ENCODE measurements around the gene CNTNAP2.

CNTNAP2 gene

DNA sequence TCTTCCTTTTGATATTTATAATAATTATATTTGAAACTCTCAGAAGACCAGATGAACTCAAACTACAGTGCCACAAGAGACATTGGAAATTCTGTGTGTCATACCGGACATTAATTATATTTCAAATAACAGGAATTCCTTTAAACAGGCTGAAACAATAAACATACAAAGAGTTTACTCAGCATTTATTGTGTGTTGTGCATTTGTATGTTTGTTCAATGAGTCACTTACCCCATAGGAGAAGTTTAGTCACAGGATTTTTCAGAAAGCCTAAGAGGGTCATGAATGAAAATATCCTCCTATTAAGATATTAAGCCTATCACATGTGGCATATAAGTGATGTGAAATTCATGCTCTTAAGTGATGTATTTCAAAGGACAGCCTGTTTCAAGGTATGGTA, 566.8 kb downstream of the CNTNAP2 start:
- no peak for DNase-seq
- no peak for ATAC-seq

DNA sequence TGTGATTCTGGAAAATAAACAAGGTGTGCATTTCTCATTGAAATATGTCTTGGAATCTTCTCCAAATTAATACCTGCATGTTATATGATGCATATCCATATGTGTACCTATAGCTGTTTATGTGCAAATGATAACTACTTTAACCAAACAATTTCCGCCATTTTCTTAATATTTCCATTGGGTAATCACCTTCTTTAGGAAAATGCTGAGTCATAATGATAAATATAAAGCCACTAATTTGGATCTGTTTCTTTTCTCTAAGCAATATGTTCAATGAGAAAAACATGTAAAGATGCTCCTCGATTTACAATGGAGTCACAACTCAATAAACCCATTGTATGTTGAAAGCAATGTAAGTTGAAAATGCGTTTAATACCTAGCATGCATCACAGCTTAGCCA, 574.4 kb downstream of the CNTNAP2 start:
- no peak for ATAC-seq
- DNase-seq = no peak

DNA sequence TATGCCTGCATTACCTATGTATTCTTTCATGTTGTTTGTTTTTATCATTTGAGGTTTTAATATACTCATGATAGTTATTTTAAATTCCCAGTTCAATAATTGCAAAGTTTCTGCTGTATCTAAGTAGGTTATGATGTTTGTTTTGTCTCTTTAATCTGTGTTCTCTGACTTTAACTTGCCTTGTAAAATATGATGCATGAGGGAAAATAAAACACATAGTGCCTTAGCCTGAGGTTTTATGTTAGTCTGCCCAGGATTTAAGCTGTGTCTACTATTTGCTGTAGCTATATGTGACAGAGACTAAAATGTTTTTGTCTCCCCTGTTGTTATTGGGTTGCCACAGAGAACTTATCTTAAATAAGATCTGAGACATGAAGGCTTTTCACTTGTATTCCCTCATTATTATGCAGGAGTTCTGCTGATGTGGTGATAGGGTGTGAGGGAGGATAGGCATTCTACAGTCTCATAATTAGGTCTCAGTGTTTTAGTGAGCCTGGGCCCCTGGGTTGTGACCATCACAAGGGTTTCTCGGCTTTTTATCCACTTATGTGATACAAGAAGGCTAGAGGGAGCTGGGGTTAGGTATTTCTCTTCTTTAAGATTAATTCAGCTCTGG, 582.5 kb downstream of the CNTNAP2 start:
- no peak for ATAC-seq

GRCh38 chr7:146700015-146700560, 583.5 kb downstream of the CNTNAP2 start:
- DNase-seq = no peak
- no peak for ATAC-seq

More for the DNA sequence above, 582.5 kb downstream of the CNTNAP2 start:
- DNase-seq = no peak

GRCh38 chr7:146701166-146701565, 584.6 kb downstream of the CNTNAP2 start:
- DNase-seq (no peak), ATAC-seq (no peak)

GRCh38 chr7:146702898-146703297, 586.3 kb downstream of the CNTNAP2 start:
- ATAC-seq (no peak), DNase-seq (no peak)

DNA sequence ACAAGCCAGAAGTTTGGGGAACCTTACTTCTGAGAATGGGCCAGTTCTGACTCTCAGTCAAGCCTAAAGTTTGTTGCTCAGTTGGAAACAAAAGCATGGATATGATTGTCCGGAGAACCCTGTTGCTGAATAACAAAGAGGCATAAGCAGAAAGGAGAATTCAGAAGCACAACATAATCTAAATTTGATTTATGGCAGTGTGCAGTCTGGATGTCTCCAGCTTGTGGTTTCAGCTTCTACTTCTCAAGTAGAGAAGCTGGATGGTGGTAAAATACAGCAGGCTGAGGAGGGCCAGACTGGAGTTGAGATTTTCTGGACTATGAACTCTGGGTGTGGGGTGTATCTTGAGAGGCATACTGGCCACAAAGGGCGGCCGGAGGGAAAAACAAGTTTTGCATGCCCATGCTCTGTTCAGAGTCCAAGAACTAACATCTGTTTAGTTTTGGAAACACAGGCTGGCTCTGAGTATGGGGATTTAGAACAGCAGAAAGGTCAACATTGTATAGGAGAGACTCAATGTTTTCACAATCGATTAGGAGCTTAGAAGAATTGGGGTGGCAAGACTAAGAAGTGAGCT, 592.9 kb downstream of the CNTNAP2 start:
- no peak for ATAC-seq
- DNase-seq = no peak

DNA sequence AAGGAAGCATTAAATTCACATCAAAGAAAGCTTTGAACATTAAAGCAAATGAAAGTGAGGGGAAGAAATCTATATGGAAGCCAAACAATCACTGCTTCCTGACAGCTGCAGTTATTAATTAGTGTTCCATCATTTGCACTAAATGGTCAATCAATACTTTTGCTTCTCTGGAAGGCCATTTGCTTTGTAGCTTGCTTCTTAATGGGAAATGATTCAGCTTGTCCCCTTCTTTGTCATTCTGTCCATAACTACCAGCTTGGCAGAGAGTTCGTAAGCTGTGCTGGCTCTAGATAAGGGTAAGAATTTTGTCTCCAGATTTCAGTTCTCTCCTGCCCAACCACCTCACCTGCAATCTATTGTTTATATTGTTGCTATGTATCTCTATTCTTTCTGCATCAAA, 596.6 kb downstream of the CNTNAP2 start:
- no peak for DNase-seq
- no peak for ATAC-seq

DNA sequence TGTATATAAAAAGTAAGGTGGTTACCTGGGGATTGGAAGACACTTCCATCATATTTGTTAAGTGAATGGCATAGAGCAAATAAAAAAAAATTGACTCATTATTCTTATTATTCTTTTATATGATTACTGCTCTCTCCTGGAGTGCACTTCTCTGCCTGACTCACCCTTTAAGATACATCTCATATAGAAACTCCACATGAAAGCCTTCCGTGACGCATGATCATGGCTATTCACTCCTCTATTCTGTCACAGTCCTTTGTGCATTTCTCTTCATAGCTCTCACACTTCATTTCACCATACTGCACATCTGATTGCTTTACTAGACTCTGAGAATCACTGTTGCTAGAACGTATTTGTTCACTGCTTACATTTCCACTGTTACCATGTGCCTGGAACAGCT, 597.3 kb downstream of the CNTNAP2 start:
- ATAC-seq (no peak), DNase-seq (no peak)

DNA sequence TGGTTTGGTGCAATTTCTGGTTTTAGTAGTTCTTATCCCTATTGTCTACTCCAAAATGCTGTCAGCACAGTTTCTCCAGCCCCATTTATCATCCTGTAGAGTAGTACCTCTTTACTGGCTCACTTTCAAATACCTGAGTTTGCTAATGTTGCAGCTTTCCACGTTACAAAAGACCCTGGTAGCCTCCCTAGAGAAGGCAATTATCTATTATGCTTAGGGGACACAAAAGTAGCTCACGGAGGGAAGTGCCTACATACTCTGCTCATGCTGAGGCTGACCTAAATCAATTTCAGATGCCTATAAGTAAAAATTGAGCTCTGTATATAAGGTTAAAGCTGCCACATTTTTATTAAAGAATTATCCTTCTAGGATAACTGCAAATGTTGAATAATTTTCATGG, 603.6 kb downstream of the CNTNAP2 start:
- ATAC-seq (no peak), DNase-seq (no peak)

DNA sequence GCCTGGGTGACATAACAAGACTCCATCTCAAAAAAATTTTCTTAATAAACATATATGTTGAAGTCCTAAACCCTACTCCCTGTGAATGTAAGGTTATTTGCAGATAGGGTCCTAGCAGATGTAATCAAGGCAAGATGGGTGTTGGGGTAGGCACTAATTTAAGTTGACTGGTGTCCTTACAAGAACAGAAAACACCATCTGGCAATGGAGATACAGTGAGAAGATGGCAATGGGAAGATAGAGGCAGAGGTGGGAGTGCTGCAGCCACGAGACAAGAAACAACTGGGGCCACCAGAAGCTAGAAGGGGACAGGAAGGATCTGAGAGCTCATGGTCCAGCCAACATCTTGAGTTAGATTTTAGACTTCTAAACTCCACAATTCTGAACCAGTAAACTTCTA, 606.4 kb downstream of the CNTNAP2 start:
- DNase-seq = no peak
- no peak for ATAC-seq

DNA sequence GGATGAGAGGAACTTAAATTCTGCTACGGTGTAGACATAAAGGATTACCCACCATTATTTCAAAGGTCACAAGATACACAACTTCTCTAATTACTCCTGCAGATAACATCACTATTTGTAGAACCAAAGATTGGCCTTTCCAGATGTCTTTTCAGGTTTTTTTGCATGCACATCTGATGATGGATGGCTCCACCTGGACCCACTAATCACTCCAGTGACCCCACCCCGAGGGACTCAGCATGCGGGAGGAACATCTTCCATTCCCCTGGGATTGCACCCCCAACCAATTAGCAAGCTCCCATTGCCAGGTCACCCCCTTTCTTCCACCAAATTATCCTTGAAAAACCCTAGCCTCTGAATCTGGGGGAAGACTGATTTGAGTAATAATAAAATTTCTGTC, 608.9 kb downstream of the CNTNAP2 start:
- ATAC-seq = no peak
- DNase-seq = no peak

DNA sequence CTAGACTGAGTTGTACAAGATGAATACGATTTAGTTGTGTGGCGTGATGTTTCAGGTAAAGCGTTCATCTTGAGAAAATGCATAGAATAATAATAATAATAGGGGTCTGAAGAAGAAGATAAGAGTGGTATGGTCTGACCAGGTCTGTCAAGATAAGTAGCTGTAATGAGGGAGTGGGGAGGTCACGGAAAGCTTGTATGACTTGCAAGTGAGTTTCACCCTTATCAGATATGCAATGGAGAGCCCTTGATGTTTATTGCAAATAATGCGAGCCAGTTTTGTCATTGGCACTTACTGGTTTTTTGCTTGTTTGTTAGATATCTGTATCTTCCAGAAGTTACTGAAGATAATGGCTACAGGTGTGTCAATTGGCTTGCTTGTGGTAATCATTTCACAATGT, 611.5 kb downstream of the CNTNAP2 start:
- no peak for ATAC-seq
- DNase-seq = no peak

DNA sequence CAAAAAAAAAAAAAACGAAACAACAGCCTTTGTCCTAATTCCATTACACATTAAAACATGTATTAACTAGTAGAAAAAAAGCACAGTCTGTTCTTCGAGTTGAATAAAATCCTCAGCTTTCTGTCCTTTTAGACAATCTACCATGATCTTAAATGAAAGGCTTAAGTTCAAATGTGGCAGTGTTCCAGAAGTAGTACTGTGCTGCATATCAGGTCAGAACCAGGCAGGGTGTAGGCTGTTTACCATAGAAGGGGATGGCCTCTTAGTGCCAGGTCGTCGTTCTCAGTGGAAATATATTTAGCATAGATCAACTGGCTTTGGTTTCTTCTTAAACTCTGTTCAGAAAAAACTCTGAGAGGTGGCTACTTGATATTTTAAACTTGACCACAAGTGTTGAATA, 612.0 kb downstream of the CNTNAP2 start:
- no peak for DNase-seq
- no peak for ATAC-seq

DNA sequence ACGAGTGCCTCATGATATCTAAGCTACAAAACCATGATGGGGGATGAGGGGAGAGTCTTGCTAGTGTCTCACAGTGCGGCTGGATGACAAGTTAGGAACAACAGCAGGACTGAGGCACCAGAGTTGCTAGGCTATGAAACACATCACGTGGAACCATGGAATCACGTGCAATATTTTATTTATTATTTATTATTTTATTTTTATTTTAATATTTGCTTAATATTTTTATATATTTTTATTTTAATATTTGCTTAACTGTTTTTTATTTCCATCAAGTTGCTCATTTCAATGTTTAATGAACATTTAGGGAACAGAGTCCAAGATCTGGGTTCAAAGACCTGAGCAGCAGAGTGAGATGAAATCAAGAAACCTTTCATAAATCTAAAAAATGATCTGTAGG, 614.6 kb downstream of the CNTNAP2 start:
- ATAC-seq (no peak), DNase-seq (no peak)

DNA sequence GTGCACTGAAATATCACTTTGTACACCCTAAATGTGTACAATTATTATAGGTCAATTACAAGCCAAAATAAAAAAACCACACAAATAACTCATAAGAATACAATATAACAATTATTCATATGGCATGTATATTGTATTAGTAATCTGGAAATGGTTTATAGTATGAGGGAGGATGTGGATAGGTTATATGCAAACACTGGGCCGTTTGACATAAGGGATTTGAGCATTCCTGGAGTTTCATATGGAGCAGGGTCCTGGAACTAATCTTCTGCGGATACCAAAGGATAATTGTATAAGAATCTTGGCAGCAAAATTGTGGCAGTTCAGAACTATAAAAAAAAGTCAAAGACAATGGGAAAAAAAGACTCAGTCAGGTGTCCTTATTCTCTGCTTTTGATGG, 619.4 kb downstream of the CNTNAP2 start:
- no peak for ATAC-seq
- DNase-seq = no peak

- ATAC-seq (no peak), DNase-seq (no peak)
Measured at GRCh38 chr7:146736446-146737190, 620.0 kb downstream of the CNTNAP2 start.

- ATAC-seq (no peak), DNase-seq (no peak)
Measured at GRCh38 chr7:146740039-146740438, 623.4 kb downstream of the CNTNAP2 start.

DNA sequence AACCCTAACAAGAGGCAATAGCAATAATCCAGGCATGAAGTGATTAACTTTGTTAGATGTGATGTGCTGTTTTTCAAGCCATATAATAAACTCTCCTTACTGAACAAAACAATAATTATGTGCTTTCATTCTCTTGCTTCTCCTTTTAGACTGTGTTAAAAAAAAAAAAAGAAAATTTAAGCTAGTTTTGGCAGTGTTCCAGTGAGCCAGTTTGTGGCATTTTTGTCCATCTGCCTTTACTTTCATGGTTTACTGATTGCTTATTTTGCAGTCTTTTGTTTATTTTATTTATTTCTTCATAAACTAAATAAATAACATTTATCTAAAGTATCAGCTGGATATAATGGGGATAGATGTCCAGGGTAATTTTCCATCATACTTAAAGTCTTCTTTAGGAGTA, 625.3 kb downstream of the CNTNAP2 start:
- ATAC-seq = no peak
- DNase-seq = no peak

DNA sequence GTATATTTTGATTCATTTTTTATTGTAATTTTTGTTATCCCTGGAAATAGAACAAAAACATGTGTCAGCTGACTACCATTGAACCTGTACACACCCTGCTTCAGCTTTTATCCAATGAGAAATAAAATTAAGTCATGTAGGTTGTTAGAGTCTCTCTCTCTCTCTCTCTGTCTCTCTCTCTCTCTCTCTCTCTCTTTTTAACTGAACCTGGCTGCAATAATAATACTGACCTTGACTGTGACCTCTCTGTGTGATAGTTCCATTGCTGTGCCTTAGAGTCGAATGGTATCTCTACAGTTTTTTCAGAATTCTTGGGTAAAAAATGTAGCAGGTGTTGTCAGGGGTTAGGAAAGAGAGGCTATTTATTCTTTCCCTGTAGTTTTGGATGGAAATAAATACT, 637.8 kb downstream of the CNTNAP2 start:
- no peak for DNase-seq
- ATAC-seq = no peak

DNA sequence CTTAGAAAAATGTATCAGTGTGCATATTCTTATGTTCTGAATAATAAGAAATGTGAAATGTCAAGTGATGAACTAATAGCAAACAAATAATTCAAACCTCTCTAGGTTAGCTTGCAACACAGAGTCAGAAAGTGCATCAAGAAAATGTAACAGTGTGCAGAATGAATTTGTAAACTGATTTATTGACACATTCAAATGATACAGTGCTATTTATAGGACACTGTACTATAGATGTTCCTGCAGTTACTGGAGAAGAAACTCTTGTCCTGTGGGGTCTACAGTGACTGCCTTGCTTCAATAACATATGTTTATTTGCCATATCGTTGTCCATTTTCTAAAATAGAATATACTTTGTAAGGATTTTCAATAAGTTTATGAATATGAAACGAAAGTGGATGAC, 639.0 kb downstream of the CNTNAP2 start:
- ATAC-seq (no peak), DNase-seq (no peak)

- no peak for ATAC-seq
- no peak for DNase-seq
Measured at GRCh38 chr7:146764458-146764857, 647.9 kb downstream of the CNTNAP2 start.

- ATAC-seq = no peak
- DNase-seq = no peak
Measured at GRCh38 chr7:146768957-146769356, 652.4 kb downstream of the CNTNAP2 start.

- ATAC-seq (no peak), DNase-seq (no peak)
Measured at GRCh38 chr7:146772601-146773000, 656.0 kb downstream of the CNTNAP2 start.
